HG03565 (cell line): ENCODE measurements around the gene OST4.

ENCODE experiments used
- ATAC-seq: cut with Tn5 transposase; IDR thresholded peaks from one replicate; pipeline ENCODE4 v1.9.1; 2021; ENCODE audit warnings: mild to moderate bottlenecking, moderate library complexity; ENCODE audit not compliant: unreplicated experiment

Gene OST4

GRCh38 chr2:27054721-27055120, 16.7 kb downstream of the OST4 start:
- no peak for ATAC-seq

GRCh38 chr2:27053776-27054175, 17.7 kb downstream of the OST4 start:
- ATAC-seq = no peak

GRCh38 chr2:27053321-27053720, 18.1 kb downstream of the OST4 start:
- ATAC-seq = no peak

GRCh38 chr2:27051902-27052645, 19.4 kb downstream of the OST4 start:
- no peak for ATAC-seq

- ATAC-seq = peak; percentile 47
Measured at GRCh38 chr2:27050996-27051901, 20.2 kb downstream of the OST4 start, which contains the start of gene AGBL5. Gene AGBL5, plus strand, starts transcription at chr2:27051668. Its CDS starts 1,291 bp downstream, at chr2:27052959.

- ATAC-seq = peak; percentile 39
Measured at GRCh38 chr2:27050281-27050995, 21.0 kb downstream of the OST4 start.

GRCh38 chr2:27049422-27050280, 21.8 kb downstream of the OST4 start:
- ATAC-seq = peak; percentile 12

GRCh38 chr2:27042985-27043634, 28.3 kb downstream of the OST4 start:
- ATAC-seq = no peak

- ATAC-seq = peak; percentile 55
Measured at GRCh38 chr2:27042159-27042661, 29.2 kb downstream of the OST4 start.

- peak; percentile 5 for ATAC-seq
Measured at GRCh38 chr2:27041752-27042151, 29.7 kb downstream of the OST4 start.

GRCh38 chr2:27040282-27040681, 31.2 kb downstream of the OST4 start:
- no peak for ATAC-seq

GRCh38 chr2:27039871-27040270, 31.6 kb downstream of the OST4 start:
- no peak for ATAC-seq

- ATAC-seq = no peak
Measured at GRCh38 chr2:27039426-27039825, 32.0 kb downstream of the OST4 start.

GRCh38 chr2:27038631-27039339, 32.7 kb downstream of the OST4 start:
- no peak for ATAC-seq

- ATAC-seq = no peak
Measured at GRCh38 chr2:27038012-27038411, 33.4 kb downstream of the OST4 start.

GRCh38 chr2:27033253-27033852, 38.1 kb downstream of the OST4 start:
- ATAC-seq = no peak

- peak; percentile 82 for ATAC-seq
Measured at GRCh38 chr2:27032495-27033252, 38.8 kb downstream of the OST4 start, which contains the start of gene TMEM214. Gene TMEM214, plus strand, starts transcription at chr2:27032965. Its CDS starts 51 bp downstream, at chr2:27033016.

- no peak for ATAC-seq
Measured at GRCh38 chr2:27029051-27029450, 42.4 kb downstream of the OST4 start.
